ENCODE data around the gene KLHDC7A.

Gene KLHDC7A

DNA sequence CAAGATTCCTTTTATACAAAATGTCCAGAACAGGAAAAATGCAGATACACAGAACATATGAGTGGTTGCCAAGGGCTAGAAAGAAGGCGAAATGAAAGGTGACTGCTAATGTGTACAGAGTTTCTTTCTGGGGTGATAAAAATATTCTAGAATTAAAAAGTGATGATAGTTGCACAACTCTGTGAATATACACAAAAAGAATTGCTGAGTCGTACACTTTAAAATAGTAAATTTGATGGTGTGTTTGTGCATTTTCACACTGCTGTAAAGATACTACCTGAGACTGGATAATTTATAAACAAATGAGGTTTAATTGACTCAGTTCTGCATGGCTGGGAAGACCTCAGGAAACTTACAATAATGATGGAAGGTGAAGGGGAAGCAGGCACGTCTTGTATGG, 23.9 kb downstream of the KLHDC7A start:
- DNase-seq (ENCODE audit: low read depth in 2 of 3, low spot score in 1 of 3), result no peak

DNA sequence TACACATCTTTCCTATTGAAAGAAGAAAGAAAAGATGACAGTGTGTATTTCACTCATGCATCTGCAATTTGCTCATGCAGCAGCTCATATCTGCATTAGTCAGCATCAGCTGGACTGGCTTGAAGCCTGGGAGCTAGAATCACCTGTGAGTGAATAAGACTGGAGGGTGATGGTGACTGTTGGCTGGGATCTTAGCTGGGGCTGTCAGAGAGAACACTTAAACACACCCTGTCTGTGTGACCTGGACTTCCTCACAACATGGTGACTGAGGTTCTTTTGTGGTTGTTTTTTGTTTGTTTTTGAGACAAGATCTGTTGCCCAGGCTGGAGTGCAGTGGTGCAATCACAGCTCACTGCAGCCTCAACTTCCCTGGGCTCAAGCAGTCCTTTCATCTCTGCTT, 24.9 kb downstream of the KLHDC7A start:
- no peak for DNase-seq (ENCODE audit: low read depth in 2 of 3, low spot score in 1 of 3)

DNA sequence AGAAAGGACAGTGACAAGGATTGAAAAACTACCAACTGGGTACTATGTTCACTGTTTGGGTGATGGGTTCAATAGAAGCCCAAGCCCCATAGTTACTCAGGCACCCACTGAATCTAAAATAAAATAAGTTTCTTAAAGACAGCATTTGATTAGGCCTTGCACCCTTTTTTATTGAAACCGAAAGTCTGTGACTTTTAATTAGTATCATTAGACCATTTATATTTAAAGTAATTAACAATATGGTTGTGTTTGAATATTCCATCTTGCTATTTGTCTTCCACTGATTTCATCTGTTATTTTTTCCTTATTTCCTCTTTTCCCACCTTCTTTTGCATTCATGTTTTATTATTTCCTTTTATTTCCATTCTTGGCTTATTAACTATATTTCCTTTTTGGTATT, 27.4 kb downstream of the KLHDC7A start:
- no peak for DNase-seq (ENCODE audit: low read depth in 2 of 3, low spot score in 1 of 3)

DNA sequence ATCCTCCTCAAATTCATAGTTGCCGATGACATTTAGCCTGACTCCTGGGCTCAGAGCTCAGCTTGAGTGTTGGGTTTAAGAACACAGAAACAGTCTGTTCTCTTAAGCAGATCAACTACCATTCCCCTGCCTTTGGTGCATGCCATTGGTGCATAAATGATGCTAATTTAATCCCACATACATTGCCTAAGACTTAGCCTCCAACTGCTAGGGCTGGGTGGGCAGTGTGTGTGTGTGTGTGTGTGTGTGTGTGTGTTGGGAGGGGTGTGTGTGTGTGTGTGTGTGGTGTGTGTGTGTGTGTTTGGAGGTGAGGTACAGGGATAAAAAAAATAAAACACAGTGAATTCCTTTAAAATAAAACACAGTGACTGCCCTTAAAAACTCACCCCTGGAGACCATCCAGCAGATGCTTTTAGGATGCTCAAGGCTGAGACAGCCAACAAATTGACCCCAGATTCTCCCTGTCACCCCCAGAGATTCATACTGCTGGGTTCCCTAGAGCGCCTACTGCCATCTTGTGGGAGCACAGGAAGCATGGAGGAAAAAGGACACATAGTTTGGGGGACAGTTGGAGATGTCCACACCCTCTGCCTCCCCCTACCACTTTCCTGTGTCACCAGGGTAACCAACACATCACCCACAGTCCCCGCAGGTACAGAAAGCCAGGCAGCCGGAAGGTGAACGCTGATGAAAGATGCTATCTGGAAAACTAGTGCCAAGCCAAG, 30.6 kb downstream of the KLHDC7A start:
- DNase-seq (ENCODE audit: low read depth in 2 of 3, low spot score in 1 of 3), result no peak

DNA sequence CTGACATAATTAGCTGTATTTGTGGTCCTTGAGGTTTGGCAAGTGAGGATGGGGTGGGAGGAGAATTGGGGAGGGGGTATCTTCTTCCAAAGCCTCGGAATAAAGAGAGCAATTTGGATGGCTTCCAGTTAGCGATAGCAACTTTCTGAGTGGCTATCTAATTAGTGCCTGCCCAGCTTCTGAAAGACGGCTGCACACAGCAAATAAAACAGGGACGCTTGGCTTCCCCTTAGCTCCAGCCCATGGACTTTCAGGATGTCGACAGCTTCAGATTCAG, 31.1 kb downstream of the KLHDC7A start:
- DNase-seq (ENCODE audit: low read depth in 2 of 3, low spot score in 1 of 3), result no peak

DNA sequence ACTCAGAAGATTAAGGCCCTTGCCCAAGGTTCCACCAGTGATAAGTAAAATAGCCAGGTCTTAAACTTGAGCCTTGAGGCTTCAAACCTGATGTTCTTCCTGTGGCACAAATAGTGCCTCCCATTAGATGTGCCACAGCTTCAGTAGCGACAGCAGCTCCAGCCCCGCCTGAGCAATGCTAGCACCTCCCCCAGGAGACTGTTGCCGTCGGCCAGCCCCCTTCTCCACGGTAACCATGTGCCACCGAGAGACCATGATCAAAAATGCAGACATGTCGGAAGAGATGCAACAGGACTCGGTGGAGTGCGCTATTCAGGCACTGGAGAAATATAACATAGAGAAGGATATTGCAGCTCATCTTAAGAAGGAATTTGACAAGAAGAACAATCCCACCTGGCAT, 32.2 kb downstream of the KLHDC7A start:
- no peak for DNase-seq (ENCODE audit: low read depth in 2 of 3, low spot score in 1 of 3)

DNA sequence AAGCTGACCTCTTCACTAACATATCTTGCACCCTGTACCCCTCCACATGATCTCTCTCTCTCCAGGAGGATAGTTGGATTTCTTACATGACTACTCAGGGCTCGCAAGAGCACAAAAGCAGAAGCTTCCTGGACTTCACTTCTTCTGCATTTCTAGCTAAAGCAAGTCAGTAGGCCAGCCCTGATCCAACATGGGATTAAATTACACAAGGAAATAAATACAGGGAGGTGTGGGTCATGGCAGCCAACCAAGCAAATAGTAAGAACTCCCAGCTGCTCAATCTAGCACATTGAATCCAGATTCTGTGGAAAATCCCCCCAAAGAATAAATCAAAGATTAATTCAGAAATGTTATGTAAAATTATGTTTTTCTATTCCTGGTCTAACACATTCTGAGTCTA, 33.3 kb downstream of the KLHDC7A start:
- DNase-seq (ENCODE audit: low read depth in 2 of 3, low spot score in 1 of 3), result no peak

DNA sequence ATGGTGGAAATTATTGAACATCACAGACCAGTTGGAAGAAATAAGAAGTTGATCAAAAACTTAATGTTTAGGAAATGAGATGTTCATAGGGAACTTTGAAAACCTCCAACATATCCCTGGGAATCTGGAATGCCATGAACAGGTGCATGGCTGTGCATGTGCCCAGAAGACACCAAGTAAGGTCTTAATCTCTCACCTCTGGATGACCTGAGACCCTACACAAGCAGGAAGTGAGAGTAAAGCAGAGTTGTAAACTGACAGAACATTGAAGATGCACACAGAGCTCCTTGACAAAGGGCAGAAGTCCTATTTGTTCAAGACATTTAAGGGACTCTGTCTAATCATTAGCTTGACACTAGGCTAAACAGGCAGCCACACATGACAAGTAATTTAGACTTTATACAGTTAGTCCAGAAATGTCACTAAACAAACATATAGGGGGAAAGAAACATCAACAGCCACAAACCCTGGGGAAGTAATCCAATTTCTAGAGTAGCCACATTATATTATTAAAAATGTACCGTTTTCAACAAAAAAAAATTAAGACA, 34.5 kb downstream of the KLHDC7A start:
- DNase-seq (ENCODE audit: low read depth in 2 of 3, low spot score in 1 of 3), result no peak

DNA sequence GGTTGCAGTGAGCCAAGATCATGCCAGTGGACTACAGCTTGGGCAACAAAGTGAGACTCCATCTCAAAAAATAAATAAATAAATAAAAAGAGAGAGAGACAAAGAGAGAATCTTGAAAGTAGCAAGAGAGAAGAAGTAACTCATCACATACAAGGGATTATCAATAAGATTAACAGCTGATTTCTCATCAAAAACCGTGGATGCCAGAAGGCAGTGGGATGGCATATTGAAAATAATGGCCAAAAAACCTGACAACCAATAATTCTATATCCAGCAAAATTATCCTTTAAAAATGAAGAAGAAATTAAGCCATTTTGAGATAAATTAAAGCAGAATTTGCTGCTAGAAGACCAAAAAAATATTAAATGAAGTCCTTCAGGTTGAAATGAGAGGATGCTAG, 35.7 kb downstream of the KLHDC7A start:
- DNase-seq (ENCODE audit: low read depth in 2 of 3, low spot score in 1 of 3), result no peak

DNA sequence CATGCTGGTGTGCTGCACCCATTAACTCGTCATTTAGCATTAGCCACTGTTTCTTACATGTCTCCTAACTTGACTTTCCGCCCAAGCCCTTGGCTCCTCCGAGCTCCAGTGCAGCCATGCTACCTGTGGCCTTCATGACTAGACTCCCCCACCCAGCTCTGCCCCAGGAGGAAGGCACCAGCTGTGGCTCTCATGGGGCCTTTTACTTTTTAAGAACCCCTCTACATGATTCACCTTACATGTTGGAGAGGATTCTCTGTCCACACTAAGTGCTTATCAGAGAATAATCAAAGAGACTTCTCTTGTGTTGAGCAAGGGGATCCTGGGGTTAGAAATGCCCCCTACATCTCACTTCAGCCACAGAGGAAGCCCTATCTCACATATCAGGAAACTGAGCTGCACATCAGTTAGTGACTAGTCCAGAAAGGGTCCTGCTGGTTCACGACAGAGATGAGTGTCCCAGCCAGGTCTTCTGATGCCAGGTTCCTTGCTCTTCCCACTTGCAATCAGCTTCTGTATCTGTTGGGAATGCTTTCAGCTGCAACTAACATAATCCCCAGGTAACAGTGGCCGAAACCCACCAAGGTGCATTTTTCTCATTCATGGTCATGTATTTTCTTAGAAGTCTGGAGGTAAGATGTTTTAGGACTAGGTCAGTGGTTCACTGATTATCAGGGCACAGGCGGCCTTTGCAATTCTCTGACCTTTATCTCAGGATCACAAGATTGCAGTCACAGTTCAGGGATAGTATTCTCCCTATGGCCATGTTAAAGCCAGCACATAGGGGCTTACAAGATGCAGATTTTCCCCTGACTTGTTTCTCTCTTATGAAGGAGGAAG, 45.9 kb downstream of the KLHDC7A start:
- no peak for DNase-seq (ENCODE audit: low read depth in 2 of 3, low spot score in 1 of 3)

DNA sequence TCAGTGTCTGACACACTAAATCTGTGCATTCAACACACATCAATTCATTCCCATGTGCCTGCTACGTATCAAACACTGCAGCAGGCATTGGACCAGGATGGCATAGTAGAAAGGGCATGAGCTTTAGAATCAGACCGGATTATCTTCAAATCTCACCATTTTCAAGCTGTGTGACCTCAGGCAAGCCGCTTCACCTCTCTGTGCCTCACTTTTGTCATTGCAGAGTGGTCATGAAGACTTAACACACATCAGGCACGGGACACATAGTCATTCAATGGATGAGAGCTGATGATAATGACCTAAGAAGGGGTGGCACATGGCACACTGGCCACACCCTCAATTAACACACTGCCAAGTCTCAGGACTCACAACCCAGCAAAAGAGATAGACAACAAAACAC, 46.8 kb downstream of the KLHDC7A start:
- DNase-seq (ENCODE audit: low read depth in 2 of 3, low spot score in 1 of 3), result no peak

DNA sequence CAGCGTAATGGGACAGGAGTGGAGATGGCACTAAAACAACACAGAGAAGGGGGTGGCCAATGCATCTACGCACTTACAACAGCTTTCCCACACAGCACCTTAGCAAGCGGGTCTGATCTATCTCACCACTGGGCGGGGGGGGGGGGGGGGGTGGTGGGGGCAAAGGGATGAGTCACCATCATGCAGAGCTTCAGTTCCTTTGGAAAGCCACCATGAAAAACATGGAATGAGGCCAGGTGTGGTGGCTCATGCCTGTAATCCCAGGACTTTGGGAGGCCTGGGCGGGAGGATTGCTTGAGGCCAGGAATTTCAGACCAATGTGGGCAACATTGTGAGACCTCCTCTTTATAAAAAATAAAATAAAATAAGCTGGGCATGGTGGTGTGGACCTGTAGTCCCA, 47.2 kb downstream of the KLHDC7A start:
- no peak for DNase-seq (ENCODE audit: low read depth in 2 of 3, low spot score in 1 of 3)

DNA sequence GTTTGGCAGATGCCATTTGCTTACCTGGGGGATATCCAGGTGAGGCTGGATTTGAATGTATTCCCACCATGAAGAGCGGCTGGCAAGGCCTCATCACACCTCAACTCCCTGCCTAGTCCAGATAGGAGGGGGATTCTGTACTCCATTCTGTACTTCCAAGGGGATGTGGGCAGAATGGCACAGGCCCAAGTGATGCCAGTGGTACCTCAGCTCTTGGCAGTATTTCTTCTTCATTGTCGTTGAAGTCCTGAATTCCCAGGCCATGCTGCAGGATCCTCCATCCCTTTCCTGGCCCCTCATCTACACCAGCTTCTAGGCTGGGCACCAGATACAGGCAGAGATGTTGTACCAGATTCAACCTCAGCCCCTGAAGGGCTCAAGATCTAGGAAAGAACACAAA, 47.9 kb downstream of the KLHDC7A start:
- no peak for DNase-seq (ENCODE audit: low read depth in 2 of 3, low spot score in 1 of 3)

DNA sequence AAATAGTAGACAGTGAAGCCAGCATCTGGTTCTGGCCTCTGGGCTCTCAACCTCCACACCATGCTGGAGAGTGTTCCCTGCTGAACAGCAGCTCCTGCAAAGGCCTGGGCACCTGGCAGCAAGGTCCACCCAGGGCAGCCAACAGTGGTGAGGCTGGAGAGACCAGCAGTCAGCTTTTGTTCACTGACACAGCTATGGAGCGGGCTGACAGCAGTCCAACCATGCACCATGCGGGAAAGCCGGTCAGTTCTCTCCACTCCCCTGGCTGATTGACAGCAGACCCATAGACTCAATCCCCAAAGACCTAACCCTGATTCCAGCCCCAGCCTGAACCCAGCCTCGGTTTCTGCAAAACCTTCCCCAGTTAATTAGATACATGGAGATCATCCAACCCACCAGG, 49.0 kb downstream of the KLHDC7A start:
- DNase-seq (ENCODE audit: low read depth in 2 of 3, low spot score in 1 of 3), result no peak

DNA sequence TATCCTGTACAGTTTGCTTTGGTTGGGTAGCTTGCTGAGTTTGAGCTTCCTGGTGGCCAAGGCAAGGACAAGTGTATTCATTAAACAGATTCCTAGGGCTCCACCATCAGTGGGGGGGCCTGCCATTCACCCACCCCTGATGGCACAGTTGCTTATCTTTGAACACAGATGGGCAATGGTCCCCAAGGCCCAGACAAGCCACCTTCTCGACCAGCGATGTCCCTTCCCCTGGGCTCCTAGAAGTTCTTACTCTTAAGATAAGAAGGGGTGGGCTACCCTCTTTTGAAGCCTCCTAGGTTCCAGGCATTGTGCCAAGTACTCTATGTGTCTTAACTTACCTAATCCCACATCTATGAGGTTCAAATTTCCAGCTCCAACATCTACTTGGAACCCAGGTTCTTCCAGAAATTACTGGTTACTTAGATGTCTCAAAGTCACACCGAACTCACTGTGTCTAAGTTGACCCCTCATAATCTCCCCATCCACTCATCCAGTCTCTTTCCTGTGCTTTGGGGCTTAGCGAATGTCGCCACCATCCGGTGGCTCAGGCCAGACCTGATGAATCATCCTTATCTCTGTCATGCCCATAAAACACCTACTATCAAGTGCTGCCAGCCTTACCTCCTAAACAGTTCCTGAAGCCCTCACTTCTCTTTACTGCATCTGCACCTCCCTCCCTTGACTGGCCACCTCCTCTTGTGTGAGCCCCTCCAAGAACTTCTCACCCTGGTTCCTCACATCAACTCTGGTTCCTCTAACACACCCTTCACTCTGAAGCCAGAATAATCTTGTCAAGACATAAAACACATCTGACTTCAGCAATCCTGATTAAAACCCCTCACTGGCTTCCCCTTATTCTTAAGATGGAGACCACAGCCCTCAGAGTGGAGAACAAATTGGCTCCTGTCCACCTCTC, 50.1 kb downstream of the KLHDC7A start:
- no peak for DNase-seq (ENCODE audit: low read depth in 2 of 3, low spot score in 1 of 3)

DNA sequence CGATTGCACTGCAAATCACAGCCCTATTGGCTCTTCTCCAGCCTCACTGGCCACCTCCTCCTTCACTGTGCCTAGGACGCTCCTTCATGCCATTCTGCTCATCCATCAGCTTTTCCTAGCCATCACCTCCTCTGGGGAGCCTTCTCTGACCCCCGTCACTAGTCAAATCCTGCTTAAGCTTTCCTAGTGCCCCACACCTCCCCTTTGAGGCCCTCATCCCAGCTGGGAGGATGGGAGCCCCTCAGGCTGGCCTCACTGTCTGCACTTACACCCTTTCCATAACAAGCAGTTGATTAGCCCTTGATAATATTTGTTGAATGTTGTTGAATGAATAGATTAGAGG, 50.7 kb downstream of the KLHDC7A start:
- no peak for DNase-seq (ENCODE audit: low read depth in 2 of 3, low spot score in 1 of 3)

DNA sequence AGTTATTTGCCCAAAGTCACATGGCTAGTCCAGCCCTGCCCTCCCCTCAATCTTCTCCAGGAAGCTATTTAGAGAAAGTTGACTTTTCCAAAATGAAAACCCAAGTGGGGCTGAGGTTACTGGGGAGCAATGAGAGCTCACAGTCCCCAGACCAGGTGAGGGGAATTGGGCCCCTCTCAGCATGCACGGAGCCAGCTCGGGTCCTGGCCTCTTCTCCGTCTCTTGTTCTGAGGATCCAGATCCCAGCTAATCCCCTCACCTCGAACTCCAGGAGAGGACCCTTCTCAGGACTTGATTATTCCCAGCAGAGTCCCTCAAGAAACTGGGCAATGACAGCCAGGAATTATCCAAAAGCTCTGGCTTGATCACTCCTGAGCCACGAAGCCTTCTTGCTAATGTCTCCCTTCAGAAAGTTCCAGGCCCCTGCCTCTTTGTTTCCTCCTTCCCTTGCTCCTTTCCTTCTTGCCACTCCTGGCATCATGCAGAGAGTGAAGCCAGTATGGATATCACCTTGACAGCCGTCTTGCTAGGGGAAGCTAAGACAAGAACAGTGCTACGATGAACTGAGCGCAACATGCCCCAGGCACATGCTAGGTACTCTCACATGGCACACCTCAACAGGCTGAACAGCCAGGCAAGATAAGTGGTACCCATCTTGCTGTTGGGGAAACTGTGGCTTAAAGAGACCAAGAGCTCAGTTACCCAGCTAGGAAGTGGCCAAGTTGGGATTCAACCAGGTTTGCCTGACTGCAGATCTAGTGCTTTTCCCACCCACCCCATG, 51.9 kb downstream of the KLHDC7A start:
- DNase-seq (ENCODE audit: low read depth in 2 of 3, low spot score in 1 of 3), result no peak

DNA sequence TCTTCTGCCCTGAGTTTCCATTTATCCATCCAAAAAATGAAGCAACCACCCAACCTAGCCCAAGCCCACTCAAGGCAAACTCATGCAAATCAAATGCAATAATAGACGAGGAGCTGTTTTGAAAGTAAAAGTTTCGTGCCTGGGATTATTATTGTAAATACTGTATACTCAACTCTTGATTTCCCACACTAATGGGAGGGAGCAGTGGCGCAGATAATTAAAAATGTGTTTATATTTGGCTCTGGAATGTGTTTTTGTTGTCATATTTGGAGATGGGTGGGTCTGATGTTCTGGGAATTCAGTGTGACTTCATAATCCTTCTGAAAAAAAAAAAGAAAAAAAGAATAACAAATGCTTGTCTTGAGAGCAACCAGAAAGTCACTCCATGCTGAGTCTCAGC, 52.5 kb downstream of the KLHDC7A start:
- no peak for DNase-seq (ENCODE audit: low read depth in 2 of 3, low spot score in 1 of 3)

DNA sequence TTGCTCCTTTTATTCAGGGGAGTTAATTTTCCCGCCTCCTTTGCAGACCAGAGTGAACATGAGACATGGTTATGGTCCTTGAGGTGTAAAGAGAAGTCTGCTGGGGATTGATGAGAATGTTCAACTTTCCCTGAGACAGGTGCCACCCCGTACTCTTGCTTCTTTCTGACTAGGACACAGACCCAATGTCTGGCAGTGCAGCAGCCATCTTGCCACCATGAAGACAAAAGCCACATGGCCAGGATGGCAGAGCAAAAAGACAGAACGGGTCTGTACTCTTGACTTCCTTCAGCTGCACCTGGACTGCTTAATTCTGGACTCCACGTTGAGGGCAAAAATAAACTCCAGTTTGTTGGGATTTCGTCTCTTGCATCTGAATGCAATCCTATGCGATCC, 54.1 kb downstream of the KLHDC7A start:
- no peak for DNase-seq (ENCODE audit: low read depth in 2 of 3, low spot score in 1 of 3)

All from stimulated activated CD4-positive, alpha-beta T cell treated with anti-CD3 and anti-CD28 coated beads, Interleukin-12 subunit alpha, Interleukin-12 subunit beta, amount 100 ng/mL, for 48 hours (primary cell).